HCT116 (cell line): Measurements from ENCODE around the gene BRD4. TPM values are rescaled to one million over a fixed set of nuclear protein-coding genes. Genes with fewer than 3 reads are reported as not detected.

Experiments used
- ATAC-seq: fragments of 200-7000 bp; cut with Tn5 transposase; 2 replicates; pipeline ENCODE4 v1.9.1; 2020; ENCODE audit warnings: mild to moderate bottlenecking, moderate library complexity
- BruUV-seq: library from RNA; stranded (reverse); fragments of 400-500 nt; replicated peaks from 2 replicates; lab custom pipeline; 2021; lab: Mats Ljungman, UMichigan
- CTCF ChIA-PET: fragments of 300-600 bp; sonication (Branson Sonifier 250); formaldehyde crosslinking; loops from one replicate; lab custom pipeline; 2021; ENCODE audit warnings: antibody characterized with exemption; lab: Charles Lee
- POLR2A ChIA-PET: fragments of 300-600, 350-600 bp; sonication (Branson Sonifier 250); formaldehyde crosslinking; loops from one replicate; lab custom pipeline; 2021; ENCODE audit warnings: antibody characterized with exemption; lab: Charles Lee
- RAD21 ChIA-PET, 2 experiments: fragments of 300-600 bp; sonication (Branson Sonifier 250); formaldehyde crosslinking; loops; one replicate each; lab custom pipeline; 2023; ENCODE audit warnings: low total read pairs in 2 of 2; ENCODE audit not compliant: uncharacterized antibody in 2 of 2, unreplicated experiment in 2 of 2, low non-redundant PET in 1 of 2; lab: Charles Lee
- DNase-seq: peaks from one replicate; pipeline ENCODE4 v3.0.0-alpha.2; 2010; ENCODE audit warnings: low read depth, low spot score
- H2AFZ ChIP-seq: fragments of 200-600 bp; shearing (Covaris generic), sonication (generic); 2 replicates; pipeline ENCODE4 v1.6.1; 2017; ENCODE audit warnings: low read depth, mixed run types, mixed read lengths, antibody characterized with exemption, low read length; ENCODE audit not compliant: poor library complexity, severe bottlenecking
- H3K27ac ChIP-seq: 2 replicates; pipeline ENCODE4 v1.5.1; 2012; ENCODE audit warnings: low read depth, low read length
- H3K27me3 ChIP-seq: fragments of 200-600 bp; sonication (generic); 2 replicates; pipeline ENCODE4 v1.6.1; 2016; ENCODE audit warnings: mixed run types, low read length, mixed read lengths; ENCODE audit not compliant: insufficient read depth
- H3K36me3 ChIP-seq, 2 experiments: fragments of 200-500 bp in 1 of 2; fragments of 200-600 bp in 1 of 2; sonication (Bioruptor generic) in 1 of 2; sonication (generic) in 1 of 2; 2 replicates each; pipeline versions ENCODE4 v1.5.1 to v1.6.1; 2014 to 2016; ENCODE audit warnings: low read length in 2 of 2, inconsistent platforms in 1 of 2, mixed read lengths in 1 of 2, mixed run types in 1 of 2; ENCODE audit not compliant: insufficient read depth in 2 of 2, control insufficient read depth in 1 of 2
- H3K4me1 ChIP-seq, 2 experiments: fragments of 200-600 bp in 1 of 2; sonication (generic) in 1 of 2; 2 replicates each; pipeline versions ENCODE4 v1.5.1 to v1.6.1; 2012 to 2017; ENCODE audit warnings: low read length in 2 of 2, inconsistent platforms in 1 of 2, mild to moderate bottlenecking in 1 of 2, mixed read lengths in 1 of 2, mixed run types in 1 of 2, moderate library complexity in 1 of 2; ENCODE audit not compliant: insufficient read depth in 2 of 2, control insufficient read depth in 1 of 2
- H3K4me2 ChIP-seq: fragments of 200-600 bp; sonication (generic); 2 replicates; pipeline ENCODE4 v1.6.1; 2017; ENCODE audit warnings: mixed run types, low read length, mixed read lengths
- H3K4me3 ChIP-seq, 2 experiments: fragments of 200-600 bp in 1 of 2; sonication (generic) in 1 of 2; replicated peaks in 1 of 2; 2 replicates each; pipeline ENCODE4 v1.5.1; 2011 to 2016; ENCODE audit warnings: low read length in 2 of 2, control low read depth in 1 of 2, low read depth in 1 of 2, mild to moderate bottlenecking in 1 of 2, mixed read lengths in 1 of 2, mixed run types in 1 of 2
- H3K79me2 ChIP-seq: fragments of 200-600 bp; sonication (generic); 2 replicates; pipeline ENCODE4 v1.6.1; 2017; ENCODE audit warnings: mild to moderate bottlenecking, mixed run types, low read length, moderate library complexity, mixed read lengths; ENCODE audit not compliant: insufficient read depth
- H3K9ac ChIP-seq: fragments of 200-600 bp; sonication (generic); 2 replicates; pipeline ENCODE4 v1.6.1; 2016; ENCODE audit warnings: low read length, mixed read lengths
- H3K9me2 ChIP-seq: fragments of 200-600 bp; sonication (generic), shearing (Covaris generic); 2 replicates; pipeline ENCODE4 v1.6.1; 2017; ENCODE audit warnings: mixed run types, mild to moderate bottlenecking, moderate library complexity; ENCODE audit not compliant: insufficient read depth
- H3K9me3 ChIP-seq, 2 experiments: fragments of 200-500 bp in 1 of 2; fragments of 200-600 bp in 1 of 2; sonication (Bioruptor generic) in 1 of 2; sonication (generic) in 1 of 2; 2 replicates each; pipeline ENCODE4 v1.6.1; 2014 to 2017; ENCODE audit warnings: low read length in 2 of 2, mixed read lengths in 2 of 2, inconsistent platforms in 1 of 2, low read depth in 1 of 2, mild to moderate bottlenecking in 1 of 2, mixed run types in 1 of 2, moderate library complexity in 1 of 2; ENCODE audit not compliant: control insufficient read depth in 1 of 2, insufficient read depth in 1 of 2
- H4K20me1 ChIP-seq: fragments of 200-600 bp; sonication (generic), shearing (Covaris generic); 2 replicates; pipeline ENCODE4 v1.6.1; 2017; ENCODE audit warnings: mixed run types, mild to moderate bottlenecking, moderate library complexity; ENCODE audit not compliant: insufficient read depth
- ATF3 ChIP-seq: IDR thresholded peaks from 2 replicates; pipeline ENCODE4 v1.6.1; 2012
- CBX3 ChIP-seq: IDR thresholded peaks from 2 replicates; pipeline ENCODE4 v1.6.1; 2012; ENCODE audit warnings: low read depth
- CEBPB ChIP-seq: IDR thresholded peaks from 2 replicates; pipeline ENCODE4 v1.6.1; 2012; ENCODE audit warnings: low read depth
- FOSL1 ChIP-seq: IDR thresholded peaks from 2 replicates; pipeline ENCODE4 v1.6.1; 2012; ENCODE audit warnings: low read depth
- RAD21 ChIP-seq: IDR thresholded peaks from 2 replicates; pipeline ENCODE4 v1.6.1; 2012; ENCODE audit warnings: low read depth, mild to moderate bottlenecking
- REST ChIP-seq: IDR thresholded peaks from 2 replicates; pipeline ENCODE4 v1.6.1; 2012; ENCODE audit warnings: low read depth
- SP1 ChIP-seq: IDR thresholded peaks from 2 replicates; pipeline ENCODE4 v1.6.1; 2012; ENCODE audit warnings: low read depth
- TCF7L2 ChIP-seq: IDR thresholded peaks from 2 replicates; pipeline ENCODE4 v1.7.0; 2011; ENCODE audit warnings: borderline replicate concordance, inconsistent platforms; ENCODE audit not compliant: insufficient read depth, insufficient read length; ENCODE audit errors: extremely low read depth
- ZFX ChIP-seq: fragments of 450-650 bp; IDR thresholded peaks from 2 replicates; pipeline ENCODE4 v1.6.1; 2017
- ZNF274 ChIP-seq: fragments of 200-500 bp; sonication (Bioruptor generic); IDR thresholded peaks from 2 replicates; pipeline ENCODE4 v1.6.1; 2014; ENCODE audit warnings: mild to moderate bottlenecking, low read depth, low read length, inconsistent platforms
- intact Hi-C: fragments of 100-400 bp; cut with micrococcal nuclease; formaldehyde crosslinking; loops from 2 replicates; pipeline ENCODE4 v1.10.0; 2022
- total RNA-seq: library from RNA; stranded (reverse); gene quantifications from one replicate; pipeline ENCODE4 v1.2.1, GENCODE V29; 2021; ENCODE audit not compliant: unreplicated experiment
- TF ChIP-seq, protein P1 (sequence below), 3 experiments: fragments of 200-600 bp in 1 of 3; sonication (generic) in 1 of 3; IDR thresholded peaks in 2 of 3; conservative IDR thresholded peaks in 1 of 3; 2 replicates each; pipeline ENCODE4 v1.5.1; 2012 to 2017; ENCODE audit warnings: low read depth in 2 of 3, low read length in 2 of 3, antibody characterized with exemption in 1 of 3, borderline replicate concordance in 1 of 3, control low read depth in 1 of 3, mild to moderate bottlenecking in 1 of 3, mixed read lengths in 1 of 3, mixed run types in 1 of 3, moderate library complexity in 1 of 3; ENCODE audit not compliant: insufficient read depth in 1 of 3
- TF ChIP-seq, protein P2 (sequence below): IDR thresholded peaks from 2 replicates; pipeline ENCODE4 v1.6.1; 2012
- TF ChIP-seq, protein P3 (sequence below): IDR thresholded peaks from 2 replicates; pipeline ENCODE4 v1.6.1; 2011; ENCODE audit warnings: mild to moderate bottlenecking, low read length, moderate library complexity; ENCODE audit not compliant: insufficient replicate concordance; ENCODE audit errors: extremely low read depth

BRD4 gene
- total RNA-seq, 1 experiment from 2014 or later: 52.9 TPM

- peaks cover 100% of the 10 kb centered on the region for H3K79me2 ChIP-seq
- H3K36me3 ChIP-seq: peaks cover 3 to 7% of the 10 kb centered on the region in 2 experiments; a peak in 1 of 4 replicates
- POLR2A ChIA-PET: no interaction called here
- H3K4me3 ChIP-seq: no peak overlapping the region
- H3K9ac ChIP-seq: no peak overlapping the region
- no peaks in the 10 kb centered on the region for H3K4me1 ChIP-seq
- H4K20me1 ChIP-seq: peaks cover 5% of the 10 kb centered on the region; the same call in 1 of the 2 replicates
- intact Hi-C loops: no loop called here
- no peak for ATAC-seq
- H3K9me2 ChIP-seq: no peaks in the 10 kb centered on the region
- no peak overlapping the region for H2AFZ ChIP-seq
- no peak overlapping the region for H3K27ac ChIP-seq
- CTCF ChIA-PET: no interaction called here
- BruUV-seq: no TSS peak
- H3K4me2 ChIP-seq: no peak overlapping the region
- RAD21 ChIA-PET: no interaction called here
- H3K9me3 ChIP-seq: no peaks in the 10 kb centered on the region
- TF ChIP-seq RAD21: no peak
- TF ChIP-seq, protein P1, sequence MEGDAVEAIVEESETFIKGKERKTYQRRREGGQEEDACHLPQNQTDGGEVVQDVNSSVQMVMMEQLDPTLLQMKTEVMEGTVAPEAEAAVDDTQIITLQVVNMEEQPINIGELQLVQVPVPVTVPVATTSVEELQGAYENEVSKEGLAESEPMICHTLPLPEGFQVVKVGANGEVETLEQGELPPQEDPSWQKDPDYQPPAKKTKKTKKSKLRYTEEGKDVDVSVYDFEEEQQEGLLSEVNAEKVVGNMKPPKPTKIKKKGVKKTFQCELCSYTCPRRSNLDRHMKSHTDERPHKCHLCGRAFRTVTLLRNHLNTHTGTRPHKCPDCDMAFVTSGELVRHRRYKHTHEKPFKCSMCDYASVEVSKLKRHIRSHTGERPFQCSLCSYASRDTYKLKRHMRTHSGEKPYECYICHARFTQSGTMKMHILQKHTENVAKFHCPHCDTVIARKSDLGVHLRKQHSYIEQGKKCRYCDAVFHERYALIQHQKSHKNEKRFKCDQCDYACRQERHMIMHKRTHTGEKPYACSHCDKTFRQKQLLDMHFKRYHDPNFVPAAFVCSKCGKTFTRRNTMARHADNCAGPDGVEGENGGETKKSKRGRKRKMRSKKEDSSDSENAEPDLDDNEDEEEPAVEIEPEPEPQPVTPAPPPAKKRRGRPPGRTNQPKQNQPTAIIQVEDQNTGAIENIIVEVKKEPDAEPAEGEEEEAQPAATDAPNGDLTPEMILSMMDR (IDR thresholded peaks at IDR 0.05 in 2 of 3, conservative IDR thresholded peaks at IDR 0.05 in 1 of 3; ENCODE audit: borderline replicate concordance in 1 of 3, insufficient read depth in 1 of 3, low read depth in 2 of 3, low read length in 2 of 3): no peak
- TF ChIP-seq CBX3: no peak
- no peak for TF ChIP-seq FOSL1
- TF ChIP-seq TCF7L2: no peak
- TF ChIP-seq, protein P2, sequence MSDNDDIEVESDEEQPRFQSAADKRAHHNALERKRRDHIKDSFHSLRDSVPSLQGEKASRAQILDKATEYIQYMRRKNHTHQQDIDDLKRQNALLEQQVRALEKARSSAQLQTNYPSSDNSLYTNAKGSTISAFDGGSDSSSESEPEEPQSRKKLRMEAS: no peak
- TF ChIP-seq REST: no peak
- TF ChIP-seq CEBPB: no peak
- no peak for TF ChIP-seq SP1
- no peak for TF ChIP-seq ZFX
- TF ChIP-seq, protein P3, sequence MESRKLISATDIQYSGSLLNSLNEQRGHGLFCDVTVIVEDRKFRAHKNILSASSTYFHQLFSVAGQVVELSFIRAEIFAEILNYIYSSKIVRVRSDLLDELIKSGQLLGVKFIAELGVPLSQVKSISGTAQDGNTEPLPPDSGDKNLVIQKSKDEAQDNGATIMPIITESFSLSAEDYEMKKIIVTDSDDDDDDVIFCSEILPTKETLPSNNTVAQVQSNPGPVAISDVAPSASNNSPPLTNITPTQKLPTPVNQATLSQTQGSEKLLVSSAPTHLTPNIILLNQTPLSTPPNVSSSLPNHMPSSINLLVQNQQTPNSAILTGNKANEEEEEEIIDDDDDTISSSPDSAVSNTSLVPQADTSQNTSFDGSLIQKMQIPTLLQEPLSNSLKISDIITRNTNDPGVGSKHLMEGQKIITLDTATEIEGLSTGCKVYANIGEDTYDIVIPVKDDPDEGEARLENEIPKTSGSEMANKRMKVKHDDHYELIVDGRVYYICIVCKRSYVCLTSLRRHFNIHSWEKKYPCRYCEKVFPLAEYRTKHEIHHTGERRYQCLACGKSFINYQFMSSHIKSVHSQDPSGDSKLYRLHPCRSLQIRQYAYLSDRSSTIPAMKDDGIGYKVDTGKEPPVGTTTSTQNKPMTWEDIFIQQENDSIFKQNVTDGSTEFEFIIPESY: no peak
- no peak for TF ChIP-seq ZNF274
- no peak for TF ChIP-seq ATF3
- DNase-seq: no peak
- H3K27me3 ChIP-seq: no peaks in the 10 kb centered on the region
Measured at GRCh38 chr19:15274477-15274876, 57.9 kb downstream of the BRD4 start.
